Prostate gland (tissue), 2 donors: ENCODE data around the gene SMG1.

Experiments
- POLR2A ChIP-seq: fragments of 450-650 bp; IDR thresholded peaks from one replicate; pipeline ENCODE4 v1.6.1; 2016; ENCODE audit warnings: antibody characterized with exemption, mild to moderate bottlenecking
- POLR2AphosphoS5 ChIP-seq: sonication (generic); formaldehyde crosslinking; IDR thresholded peaks from one replicate; pipeline ENCODE4 v1.6.1; 2017; ENCODE audit warnings: antibody characterized with exemption
- TF ChIP-seq, protein P1 (sequence below), 4 experiments: fragments of 200-600 bp in 2 of 4; fragments of 450-650 bp in 2 of 4; sonication (generic) in 2 of 4; IDR thresholded peaks; 1 replicate in 3 of 4; 2 replicates in 1 of 4; pipeline ENCODE4 v1.5.1; 2016 to 2019; ENCODE audit warnings: antibody characterized with exemption in 4 of 4, mild to moderate bottlenecking in 2 of 4, moderate library complexity in 2 of 4

- TF ChIP-seq, protein P1, sequence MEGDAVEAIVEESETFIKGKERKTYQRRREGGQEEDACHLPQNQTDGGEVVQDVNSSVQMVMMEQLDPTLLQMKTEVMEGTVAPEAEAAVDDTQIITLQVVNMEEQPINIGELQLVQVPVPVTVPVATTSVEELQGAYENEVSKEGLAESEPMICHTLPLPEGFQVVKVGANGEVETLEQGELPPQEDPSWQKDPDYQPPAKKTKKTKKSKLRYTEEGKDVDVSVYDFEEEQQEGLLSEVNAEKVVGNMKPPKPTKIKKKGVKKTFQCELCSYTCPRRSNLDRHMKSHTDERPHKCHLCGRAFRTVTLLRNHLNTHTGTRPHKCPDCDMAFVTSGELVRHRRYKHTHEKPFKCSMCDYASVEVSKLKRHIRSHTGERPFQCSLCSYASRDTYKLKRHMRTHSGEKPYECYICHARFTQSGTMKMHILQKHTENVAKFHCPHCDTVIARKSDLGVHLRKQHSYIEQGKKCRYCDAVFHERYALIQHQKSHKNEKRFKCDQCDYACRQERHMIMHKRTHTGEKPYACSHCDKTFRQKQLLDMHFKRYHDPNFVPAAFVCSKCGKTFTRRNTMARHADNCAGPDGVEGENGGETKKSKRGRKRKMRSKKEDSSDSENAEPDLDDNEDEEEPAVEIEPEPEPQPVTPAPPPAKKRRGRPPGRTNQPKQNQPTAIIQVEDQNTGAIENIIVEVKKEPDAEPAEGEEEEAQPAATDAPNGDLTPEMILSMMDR (IDR thresholded peaks at IDR 0.05), result no peak
- TF ChIP-seq POLR2AphosphoS5 (no peak), POLR2A (no peak)
Measured at GRCh38 chr16:18948372-18949020, 22.3 kb upstream of the SMG1 start.
